Right lobe of liver (tissue), 4 donors: ENCODE data around the gene ARVCF.

Experiments
- CTCF ChIP-seq, 4 donors: fragments of 200-600 bp in 3 of 4; fragments of 450-650 bp in 1 of 4; IDR thresholded peaks; one replicate each; pipeline versions ENCODE4 v1.5.1 to v1.8.0; 2016 to 2022; ENCODE audit warnings: antibody characterized with exemption in 4 of 4, mild to moderate bottlenecking in 2 of 4
- POLR2A ChIP-seq: fragments of 450-650 bp; IDR thresholded peaks from one replicate; pipeline ENCODE4 v1.6.1; 2017; ENCODE audit warnings: antibody characterized with exemption, mild to moderate bottlenecking
- donor health status: DM: no; HTN: no; CAD: no.
- donor health status: DM: no; HTN: no; CAD: no.
- donor health status: DM: no; HTN: yes; CAD: no.

- TF ChIP-seq POLR2A (no peak), CTCF (IDR thresholded peaks at IDR 0.05) (no peak)
Measured at GRCh38 chr22:19966908-19967750, 49.5 kb downstream of the ARVCF start.
